HG03520 (cell line): Measurements from ENCODE around the gene NFATC1.
A peak's percentile ranks its signal among the peaks of the same experiment; 100 is the strongest.

ENCODE experiments used
- ATAC-seq: cut with Tn5 transposase; IDR thresholded peaks from one replicate; pipeline ENCODE4 v1.9.1; 2021; ENCODE audit warnings: mild to moderate bottlenecking, moderate library complexity; ENCODE audit not compliant: unreplicated experiment

Gene NFATC1

GRCh38 chr18:79516441-79516931 lies 120.8 kb downstream of the NFATC1 start:
- no peak for ATAC-seq

- ATAC-seq, result no peak
Measured at GRCh38 chr18:79517341-79517740, 121.6 kb downstream of the NFATC1 start.

DNA sequence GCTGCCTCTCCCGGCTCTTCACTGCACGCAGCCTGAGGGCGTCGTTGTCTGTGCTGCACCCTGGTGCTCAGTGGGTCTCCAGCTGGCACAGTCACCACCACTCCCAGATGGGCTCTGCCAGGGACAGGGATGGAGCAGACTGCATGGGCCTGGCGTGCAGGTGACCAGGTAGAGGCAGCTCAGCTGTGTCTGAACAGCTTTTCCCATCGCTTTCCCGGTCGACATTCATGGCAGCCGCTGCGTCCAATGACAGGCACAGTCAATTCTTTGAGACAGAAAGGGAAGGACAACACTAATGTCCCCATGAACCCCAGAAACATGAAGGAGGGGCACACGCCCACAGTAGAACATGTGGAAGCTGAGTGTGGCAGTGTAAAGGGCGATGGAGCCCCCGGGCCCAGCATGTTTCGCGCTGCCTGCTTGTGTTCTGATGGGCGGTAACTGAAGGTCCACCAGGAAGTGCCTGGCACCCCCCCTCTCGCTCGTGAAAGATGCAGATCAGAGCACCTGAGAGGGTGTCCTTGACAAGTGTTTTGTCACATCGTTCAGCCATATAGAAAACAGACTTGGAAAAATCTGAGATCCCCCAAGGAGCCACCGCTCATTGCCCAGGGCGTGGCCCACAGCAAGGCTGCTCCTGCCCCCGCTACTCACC lies 122.4 kb downstream of the NFATC1 start:
- ATAC-seq, result no peak

DNA sequence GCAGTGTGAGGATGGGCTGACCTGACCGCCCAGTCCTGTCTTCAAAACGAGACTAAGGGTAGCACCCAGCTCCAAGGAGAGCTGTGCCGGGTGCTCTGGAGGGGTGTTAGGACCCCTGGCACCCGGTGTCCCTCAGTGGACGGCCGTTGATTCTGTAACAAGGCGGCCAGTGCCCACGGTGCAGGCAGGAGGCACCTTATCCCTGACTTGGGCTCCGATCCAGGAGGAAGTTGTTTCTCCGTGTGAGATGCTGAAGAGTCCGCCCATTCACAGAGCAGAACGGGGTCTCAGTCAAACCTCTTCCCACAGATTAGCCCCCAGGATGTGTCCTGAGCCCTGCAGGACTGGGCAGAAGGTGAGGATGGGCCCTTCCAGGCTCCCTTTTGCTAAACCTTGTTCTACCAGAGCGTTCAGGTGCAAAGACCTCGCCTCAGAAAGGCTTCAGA lies 123.0 kb downstream of the NFATC1 start:
- no peak for ATAC-seq

DNA sequence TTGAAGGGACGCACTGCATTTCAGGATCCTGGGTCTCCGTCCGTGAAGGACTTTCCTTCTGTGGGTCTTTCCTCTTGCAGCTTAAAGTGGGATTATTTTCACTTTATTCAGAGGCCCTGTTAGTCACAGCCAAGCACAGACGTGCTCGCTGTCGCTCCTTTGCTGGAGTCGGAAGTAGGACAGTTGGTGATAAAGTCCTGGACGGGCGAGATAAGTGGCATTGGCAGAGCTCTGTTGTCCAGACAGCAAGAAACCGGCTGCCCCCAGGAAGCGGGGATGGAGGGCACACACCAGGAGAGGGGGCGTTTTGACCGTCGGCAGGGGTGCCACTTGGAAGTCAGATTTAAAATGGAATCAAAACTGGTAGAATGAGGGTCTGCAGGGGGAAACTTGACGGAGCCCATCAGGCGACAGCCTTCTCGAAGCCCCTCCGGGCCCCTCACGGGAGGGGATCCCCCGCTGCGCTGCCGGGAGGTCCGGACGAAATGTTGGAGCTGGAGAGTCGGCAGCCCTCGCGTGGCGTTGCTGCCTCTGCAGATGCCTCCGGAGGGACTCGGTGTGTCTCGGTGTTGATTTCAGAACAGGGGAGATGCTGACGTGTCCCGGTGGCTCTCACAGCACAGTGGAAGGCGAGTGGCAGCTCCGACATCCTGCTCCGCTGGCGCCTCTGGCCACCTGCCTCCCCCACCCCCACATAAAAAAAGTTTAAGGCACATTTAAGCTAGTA lies 124.2 kb downstream of the NFATC1 start:
- peak; percentile 29 for ATAC-seq

DNA sequence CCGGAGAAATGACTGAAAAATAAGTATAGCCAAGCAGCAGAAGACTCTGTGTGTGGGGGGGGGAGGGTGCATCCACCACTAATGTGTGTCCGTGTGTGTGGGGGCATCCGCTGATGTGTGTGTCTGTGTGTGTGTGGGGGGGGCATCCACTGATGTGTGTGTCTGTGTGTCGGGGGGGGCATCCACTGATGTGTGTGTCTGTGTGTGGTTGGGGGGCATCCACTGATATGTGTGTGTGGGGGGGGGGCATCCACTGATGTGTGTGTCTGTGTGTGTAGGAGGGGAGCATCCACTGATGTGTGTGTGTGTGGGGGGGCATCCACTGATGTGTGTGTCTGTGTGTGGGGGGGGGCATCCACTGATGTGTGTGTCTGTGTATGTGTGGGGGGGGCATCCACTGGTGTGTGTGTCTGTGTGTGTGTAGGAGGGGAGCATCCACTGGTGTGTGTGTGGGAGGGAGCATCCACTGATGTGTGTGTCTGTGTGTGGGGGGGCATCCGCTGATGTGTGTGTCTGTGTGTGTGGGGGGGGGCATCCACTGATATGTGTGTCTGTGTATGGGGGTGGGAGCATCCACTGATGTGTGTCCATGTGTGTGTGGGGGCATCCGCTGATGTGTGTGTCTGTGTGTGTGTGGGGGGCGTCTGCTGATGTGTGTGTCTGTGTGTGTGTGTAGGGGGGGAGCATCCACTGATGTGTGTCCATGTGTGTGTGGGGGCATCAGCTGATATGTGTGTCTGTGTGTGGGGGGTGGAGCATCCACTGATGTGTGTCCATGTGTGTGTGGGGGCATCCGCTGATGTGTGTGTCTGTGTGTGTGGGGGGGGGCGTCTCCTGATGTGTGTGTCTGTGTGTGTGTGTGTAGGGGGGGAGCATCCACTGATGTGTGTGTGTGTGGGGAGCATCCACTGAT lies 125.0 kb downstream of the NFATC1 start:
- ATAC-seq, result no peak

GRCh38 chr18:79521416-79522205 lies 125.9 kb downstream of the NFATC1 start:
- ATAC-seq, result no peak

DNA sequence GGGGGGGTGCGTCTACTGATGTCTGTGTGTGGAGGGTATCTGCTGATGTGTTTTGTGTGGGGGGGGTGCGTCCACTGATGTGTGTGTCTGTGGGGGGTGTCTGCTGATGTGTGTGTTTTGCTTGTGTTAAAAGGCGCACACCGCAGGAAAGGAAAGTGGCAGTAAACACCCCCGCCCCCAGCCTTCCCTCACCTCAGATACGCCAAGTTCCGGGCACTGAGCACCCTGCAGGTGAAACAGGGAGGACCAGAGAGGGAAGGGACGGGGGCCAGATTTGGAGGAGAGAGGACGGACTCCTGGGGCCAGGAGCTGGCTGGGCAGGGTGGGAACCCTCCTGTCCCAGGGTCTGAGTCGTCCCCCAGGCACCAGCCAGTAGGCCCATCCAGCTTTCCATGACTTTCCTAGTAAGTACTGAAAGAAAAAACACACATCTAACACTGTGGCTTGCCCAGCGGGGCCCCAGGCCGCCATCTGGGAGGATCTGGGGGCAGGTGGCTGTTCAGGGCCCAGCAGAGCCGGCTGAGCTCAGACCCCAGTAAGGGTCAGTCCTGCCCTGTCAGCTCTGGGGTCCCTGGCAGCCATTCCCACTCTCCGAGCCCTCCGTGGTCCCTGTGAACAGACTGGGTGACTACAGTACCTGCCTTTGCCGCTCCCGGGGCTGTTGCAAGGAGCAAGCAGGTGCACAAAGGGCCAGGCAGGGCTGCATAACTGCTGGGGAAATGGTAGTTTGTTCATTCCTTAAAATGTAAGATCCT lies 126.9 kb downstream of the NFATC1 start:
- no peak for ATAC-seq

- peak; percentile 39 for ATAC-seq
Measured at GRCh38 chr18:79523206-79523735, 127.5 kb downstream of the NFATC1 start.

DNA sequence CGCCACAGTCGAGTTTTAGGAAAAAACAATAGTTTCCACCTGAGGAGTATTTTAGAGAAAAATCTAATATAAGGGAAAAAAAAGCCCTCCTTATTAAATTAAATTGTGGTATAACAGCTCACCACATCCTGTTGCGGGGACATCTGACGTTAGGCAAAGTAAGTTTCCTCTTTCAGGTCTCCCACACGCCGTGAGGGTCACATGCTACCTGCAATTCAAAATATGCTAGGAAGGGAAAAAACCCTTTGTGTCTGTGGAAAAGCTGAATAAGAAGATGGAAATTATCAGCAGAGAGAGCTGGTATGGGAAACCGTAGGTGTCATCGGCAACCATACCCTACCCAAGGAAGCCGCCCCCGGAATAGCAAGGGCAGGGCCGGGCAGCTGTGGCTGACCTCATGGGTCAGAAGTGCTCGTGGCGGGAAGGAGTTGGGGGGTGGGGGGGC lies 128.0 kb downstream of the NFATC1 start:
- ATAC-seq, result peak; percentile 47

DNA sequence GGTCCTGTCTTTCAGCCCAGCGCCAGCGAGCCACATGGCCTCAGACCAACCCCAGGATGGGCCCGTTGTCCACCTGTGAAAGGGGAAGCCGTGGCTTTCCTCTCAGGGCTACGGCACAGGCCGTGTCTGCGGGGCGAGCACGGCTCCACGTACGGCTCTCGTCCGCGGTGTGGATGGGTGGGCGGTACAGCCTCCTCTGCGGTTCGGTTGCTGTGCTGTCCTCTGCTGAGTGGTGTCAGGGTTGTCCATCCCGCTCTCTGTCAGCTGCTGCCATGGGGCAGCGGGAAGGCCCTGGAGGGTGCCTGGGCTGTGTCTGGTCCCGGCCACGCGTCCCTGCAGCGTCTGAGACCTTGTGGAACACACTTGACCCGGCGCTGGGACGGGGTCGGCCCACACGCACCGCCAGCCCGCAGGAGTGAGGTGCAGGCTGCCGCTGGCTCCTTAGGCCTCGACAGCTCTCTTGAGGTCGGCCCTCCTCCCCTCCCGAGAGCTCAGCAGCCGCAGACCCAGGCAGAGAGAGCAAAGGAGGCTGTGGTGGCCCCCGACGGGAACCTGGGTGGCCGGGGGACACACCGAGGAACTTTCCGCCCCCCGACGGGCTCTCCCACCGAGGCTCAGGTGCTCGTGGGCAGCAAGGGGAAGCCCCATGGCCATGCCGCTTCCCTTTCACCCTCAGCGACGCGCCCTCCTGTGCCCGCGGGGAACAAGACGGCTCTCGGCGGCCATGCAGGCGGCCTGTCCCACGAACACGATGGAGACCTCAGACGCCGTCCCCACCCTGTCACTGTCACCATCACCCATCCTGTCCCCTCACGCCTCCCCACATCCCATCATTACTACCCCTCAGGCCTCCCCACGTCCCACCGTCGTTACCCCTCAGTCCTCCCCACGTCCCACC lies 128.7 kb downstream of the NFATC1 start:
- ATAC-seq, result peak; percentile 33

- ATAC-seq, result no peak
Measured at GRCh38 chr18:79525556-79526467, 130.1 kb downstream of the NFATC1 start.

DNA sequence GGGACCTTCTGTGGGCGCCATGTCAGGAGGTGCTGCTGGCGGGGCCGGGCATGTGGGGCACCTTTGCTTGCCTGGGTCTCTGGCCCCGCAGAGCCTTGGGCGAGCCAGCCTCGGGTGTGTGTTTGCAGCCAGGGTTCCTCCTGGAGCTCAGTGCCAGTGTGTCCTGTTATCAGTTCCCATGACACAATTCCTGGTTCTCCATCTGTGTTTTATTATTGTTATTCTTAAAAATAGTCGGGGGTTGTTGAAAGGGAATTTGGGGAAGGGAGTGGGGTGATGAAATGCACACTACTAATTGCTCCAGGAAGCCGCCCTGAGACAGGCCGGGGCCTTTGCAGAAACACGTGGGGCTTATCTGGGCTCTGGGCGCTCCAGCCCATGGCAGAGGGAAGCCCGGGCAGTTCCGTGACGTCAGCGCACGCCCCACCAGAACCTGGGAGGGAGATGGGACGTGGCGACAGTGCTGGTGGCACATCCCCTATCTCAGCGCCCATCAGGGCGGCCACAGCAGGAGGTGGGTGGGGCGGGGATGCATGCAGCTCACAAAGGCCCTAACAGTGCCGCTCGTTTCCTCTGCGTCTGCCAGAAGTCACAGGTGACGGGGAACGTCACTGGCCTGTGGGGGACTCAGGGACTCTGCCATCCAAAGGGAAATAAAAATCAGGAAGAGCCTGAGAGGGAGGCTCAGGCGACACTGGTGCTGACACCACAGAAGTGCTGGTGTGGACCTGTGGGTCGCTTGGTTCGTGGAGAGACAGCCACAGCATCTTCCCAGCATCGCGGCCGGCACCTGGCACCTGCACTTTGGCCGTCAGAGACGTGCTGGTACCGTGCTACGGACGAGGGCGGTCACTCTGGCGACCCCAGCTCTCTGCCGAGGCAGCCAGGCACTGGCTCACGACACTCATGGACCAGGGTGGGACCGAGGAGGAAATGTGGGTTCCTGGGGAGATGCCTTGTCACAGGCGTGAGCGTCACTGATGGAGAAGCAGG lies 131.0 kb downstream of the NFATC1 start:
- no peak for ATAC-seq

DNA sequence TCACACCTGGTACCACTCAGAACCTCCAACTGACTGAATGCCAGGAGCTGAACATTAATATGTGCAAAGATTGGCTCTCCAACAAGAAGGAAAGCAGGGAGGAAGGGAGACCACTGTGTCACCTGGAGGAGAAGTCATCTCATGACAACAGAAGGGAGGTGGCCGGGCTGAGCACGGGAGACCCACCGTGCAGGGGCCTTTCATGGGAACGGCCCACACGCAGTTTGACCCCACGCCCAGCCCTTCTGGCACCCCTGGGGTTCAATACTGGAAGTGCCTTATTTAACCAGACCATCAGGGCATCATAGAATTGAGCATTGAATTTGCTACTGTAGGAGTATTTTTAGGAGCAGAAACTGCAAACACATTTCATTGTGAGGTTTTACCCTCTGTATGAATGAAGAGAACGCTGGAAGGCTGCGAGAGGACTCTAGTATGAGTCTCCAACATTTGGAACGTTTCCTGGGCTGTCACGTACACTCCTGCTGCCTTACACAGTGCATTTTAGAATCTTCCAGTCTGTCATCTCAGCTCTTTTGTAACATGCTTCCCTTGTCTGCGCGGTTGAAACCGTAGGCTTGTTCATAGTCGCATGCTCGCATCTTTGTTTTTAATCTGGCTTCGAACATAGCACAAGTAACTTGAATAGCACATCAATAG lies 132.1 kb downstream of the NFATC1 start:
- no peak for ATAC-seq

DNA sequence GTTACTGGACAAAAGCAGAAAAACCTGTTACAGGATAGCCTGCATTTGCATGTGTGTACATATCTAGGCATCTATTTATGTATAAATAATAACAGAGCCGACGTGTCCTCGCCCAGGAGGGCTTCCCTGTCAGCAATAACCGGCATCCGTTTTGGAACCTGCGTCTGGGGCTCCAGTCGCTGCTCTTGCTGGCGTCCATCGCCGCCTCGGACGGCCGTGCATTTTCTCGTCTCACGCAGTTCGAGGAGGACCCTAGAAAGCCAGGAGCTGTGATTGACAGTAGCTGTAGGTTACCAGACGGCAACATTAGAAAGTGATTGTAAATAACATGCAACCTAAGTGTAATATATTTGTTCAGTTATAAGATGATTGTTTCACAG lies 132.6 kb downstream of the NFATC1 start:
- no peak for ATAC-seq

DNA sequence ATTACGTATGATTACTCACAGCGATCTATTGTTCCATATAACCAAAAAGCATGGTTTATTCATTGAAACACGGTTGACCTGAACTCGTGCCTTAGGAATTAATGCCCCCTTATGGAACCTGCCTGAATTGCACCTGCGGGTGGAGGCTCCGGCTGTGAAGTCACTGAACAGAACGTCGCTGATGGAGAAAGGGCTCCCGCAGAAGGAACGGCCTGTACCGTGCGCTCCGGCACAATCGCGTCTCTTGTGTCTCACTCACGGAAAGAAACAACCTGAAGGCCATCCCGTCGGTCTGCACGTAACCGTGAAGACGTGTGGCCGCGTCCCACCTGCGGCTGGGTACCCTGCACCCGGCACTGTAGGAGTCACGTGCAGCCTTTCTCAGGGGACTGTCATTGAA lies 133.1 kb downstream of the NFATC1 start:
- ATAC-seq, result no peak
